IMR-90 (cell line): ENCODE results near the gene PTH1R.

ENCODE experiments used
- MAZ ChIP-seq: IDR thresholded peaks from 2 replicates; pipeline ENCODE4 v1.6.1; 2012; ENCODE audit warnings: low read depth, mild to moderate bottlenecking, low read length, improper control_type of control experiment, moderate library complexity, borderline replicate concordance
- POLR2A ChIP-seq: IDR thresholded peaks from 2 replicates; pipeline ENCODE4 v1.6.1; 2012; ENCODE audit warnings: mild to moderate bottlenecking, low read depth, low read length
- TF ChIP-seq, protein P1 (sequence below): conservative IDR thresholded peaks from 2 replicates; pipeline ENCODE4 v1.5.1; 2012; ENCODE audit warnings: mild to moderate bottlenecking, low read depth, low read length, improper control_type of control experiment
- TF ChIP-seq, protein P2 (sequence below): fragments of 150-350 bp; IDR thresholded peaks from 2 replicates; pipeline ENCODE4 v1.6.1; 2017; ENCODE audit warnings: mild to moderate bottlenecking, antibody characterized with exemption, low read length, low read depth

DNA sequence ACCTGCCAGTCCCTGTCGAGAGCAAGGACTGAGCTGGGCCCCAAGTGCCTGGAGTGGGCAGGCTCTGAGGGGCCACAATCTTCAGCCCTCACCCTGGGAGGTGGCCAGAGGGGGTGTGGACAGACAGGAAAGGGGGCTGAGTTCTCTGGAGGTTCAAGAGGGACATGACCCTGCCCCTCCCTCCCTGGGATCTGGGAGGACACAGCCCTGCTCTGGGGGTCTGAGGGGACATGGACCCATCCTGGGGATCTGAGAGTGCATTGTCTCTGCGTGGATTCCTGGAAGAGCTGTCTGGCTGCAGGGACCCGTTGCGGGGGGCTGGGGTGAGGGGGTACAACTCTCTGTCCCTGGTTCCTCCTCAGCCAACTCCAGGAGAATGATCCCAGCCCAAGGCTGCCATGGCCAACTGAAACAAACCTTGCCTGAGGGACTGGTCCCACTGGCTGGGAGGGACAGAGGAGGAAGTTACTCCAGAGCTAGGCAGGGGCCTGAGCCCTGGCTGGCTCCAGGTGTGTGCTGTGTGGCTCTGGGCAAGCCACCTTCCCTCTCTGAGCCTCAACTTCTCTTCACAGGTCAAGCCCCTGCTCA, 29.0 kb downstream of the PTH1R start:
- TF ChIP-seq, protein P1, sequence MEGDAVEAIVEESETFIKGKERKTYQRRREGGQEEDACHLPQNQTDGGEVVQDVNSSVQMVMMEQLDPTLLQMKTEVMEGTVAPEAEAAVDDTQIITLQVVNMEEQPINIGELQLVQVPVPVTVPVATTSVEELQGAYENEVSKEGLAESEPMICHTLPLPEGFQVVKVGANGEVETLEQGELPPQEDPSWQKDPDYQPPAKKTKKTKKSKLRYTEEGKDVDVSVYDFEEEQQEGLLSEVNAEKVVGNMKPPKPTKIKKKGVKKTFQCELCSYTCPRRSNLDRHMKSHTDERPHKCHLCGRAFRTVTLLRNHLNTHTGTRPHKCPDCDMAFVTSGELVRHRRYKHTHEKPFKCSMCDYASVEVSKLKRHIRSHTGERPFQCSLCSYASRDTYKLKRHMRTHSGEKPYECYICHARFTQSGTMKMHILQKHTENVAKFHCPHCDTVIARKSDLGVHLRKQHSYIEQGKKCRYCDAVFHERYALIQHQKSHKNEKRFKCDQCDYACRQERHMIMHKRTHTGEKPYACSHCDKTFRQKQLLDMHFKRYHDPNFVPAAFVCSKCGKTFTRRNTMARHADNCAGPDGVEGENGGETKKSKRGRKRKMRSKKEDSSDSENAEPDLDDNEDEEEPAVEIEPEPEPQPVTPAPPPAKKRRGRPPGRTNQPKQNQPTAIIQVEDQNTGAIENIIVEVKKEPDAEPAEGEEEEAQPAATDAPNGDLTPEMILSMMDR = no peak
- TF ChIP-seq POLR2A (no peak), MAZ (no peak)
- TF ChIP-seq, protein P2, sequence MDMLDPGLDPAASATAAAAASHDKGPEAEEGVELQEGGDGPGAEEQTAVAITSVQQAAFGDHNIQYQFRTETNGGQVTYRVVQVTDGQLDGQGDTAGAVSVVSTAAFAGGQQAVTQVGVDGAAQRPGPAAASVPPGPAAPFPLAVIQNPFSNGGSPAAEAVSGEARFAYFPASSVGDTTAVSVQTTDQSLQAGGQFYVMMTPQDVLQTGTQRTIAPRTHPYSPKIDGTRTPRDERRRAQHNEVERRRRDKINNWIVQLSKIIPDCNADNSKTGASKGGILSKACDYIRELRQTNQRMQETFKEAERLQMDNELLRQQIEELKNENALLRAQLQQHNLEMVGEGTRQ = no peak
